ENCODE measurements around the gene AVP.
"Not testable (repeated sequence)": the region's sequence is repeated elsewhere in the genome, so short reads cannot be mapped to it uniquely, and the experiment has no call there.

DNA sequence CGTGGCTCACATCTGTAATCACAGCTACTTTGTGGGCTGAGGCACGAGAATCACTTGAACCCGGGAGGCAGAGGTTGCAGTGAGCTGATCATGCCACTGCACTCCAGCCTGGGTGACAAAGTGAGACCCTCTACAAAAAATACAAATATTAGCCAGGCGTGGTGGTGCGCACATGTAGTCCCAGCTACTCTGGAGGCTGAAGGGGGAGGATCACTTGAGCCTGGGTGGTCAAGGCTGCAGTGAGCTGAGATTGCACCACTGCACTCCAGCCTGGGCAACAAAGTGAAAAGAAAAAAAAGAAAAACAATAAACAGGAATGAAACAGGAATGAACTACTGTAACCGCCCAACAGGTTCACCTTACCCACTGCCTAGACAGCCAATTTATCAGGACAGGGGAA lies 20.4 kb downstream of the AVP start:
- TF ChIP-seq, protein P1, sequence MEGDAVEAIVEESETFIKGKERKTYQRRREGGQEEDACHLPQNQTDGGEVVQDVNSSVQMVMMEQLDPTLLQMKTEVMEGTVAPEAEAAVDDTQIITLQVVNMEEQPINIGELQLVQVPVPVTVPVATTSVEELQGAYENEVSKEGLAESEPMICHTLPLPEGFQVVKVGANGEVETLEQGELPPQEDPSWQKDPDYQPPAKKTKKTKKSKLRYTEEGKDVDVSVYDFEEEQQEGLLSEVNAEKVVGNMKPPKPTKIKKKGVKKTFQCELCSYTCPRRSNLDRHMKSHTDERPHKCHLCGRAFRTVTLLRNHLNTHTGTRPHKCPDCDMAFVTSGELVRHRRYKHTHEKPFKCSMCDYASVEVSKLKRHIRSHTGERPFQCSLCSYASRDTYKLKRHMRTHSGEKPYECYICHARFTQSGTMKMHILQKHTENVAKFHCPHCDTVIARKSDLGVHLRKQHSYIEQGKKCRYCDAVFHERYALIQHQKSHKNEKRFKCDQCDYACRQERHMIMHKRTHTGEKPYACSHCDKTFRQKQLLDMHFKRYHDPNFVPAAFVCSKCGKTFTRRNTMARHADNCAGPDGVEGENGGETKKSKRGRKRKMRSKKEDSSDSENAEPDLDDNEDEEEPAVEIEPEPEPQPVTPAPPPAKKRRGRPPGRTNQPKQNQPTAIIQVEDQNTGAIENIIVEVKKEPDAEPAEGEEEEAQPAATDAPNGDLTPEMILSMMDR (IDR thresholded peaks at IDR 0.05) = not testable (repeated sequence)
- TF ChIP-seq POLR2A (IDR thresholded peaks at IDR 0.05) = not testable (repeated sequence)

Measured in Peyer's patch (tissue), 4 donors.